ENCODE measurements around the gene TUBB2B.

TUBB2B gene

GRCh38 chr6:3212261-3212660 lies 15.2 kb downstream of the TUBB2B start:
- Histone ChIP-seq H3K4me3 (ENCODE audit: low read depth in 1 of 5, low read length in 5 of 5) (no peak overlapping the region), H3K9ac (ENCODE audit: low read length in 5 of 5) (no peak overlapping the region), H3K9me3 (ENCODE audit: control insufficient read depth in 5 of 5, low read length in 5 of 5) (no peaks in the 10 kb centered on the region), H3K4me1 (ENCODE audit: control insufficient read depth in 5 of 5, insufficient read depth in 5 of 5, low read length in 5 of 5) (peaks cover 12 to 37% (median 22%) of the 10 kb centered on the region in 5 donors), H3K27me3 (ENCODE audit: control insufficient read depth in 5 of 5, insufficient read depth in 4 of 5, low read length in 5 of 5) (peaks cover 0 to 4% (median 0%) of the 10 kb centered on the region in 5 donors), H3K27ac (ENCODE audit: low read depth, low read length) (peak overlapping the region; percentile 82), H3K36me3 (ENCODE audit: control insufficient read depth in 5 of 5, insufficient read depth in 5 of 5, low read length in 5 of 5) (no peaks in the 10 kb centered on the region)

- Histone ChIP-seq H3K4me3 (ENCODE audit: low read depth in 1 of 5, low read length in 5 of 5) (no peak overlapping the region), H3K4me1 (ENCODE audit: control insufficient read depth in 5 of 5, insufficient read depth in 5 of 5, low read length in 5 of 5) (peaks cover 12 to 39% (median 24%) of the 10 kb centered on the region in 5 donors), H3K36me3 (ENCODE audit: control insufficient read depth in 5 of 5, insufficient read depth in 5 of 5, low read length in 5 of 5) (no peaks in the 10 kb centered on the region), H3K27me3 (ENCODE audit: control insufficient read depth in 5 of 5, insufficient read depth in 4 of 5, low read length in 5 of 5) (peaks cover 0 to 4% (median 0%) of the 10 kb centered on the region in 5 donors), H3K9me3 (ENCODE audit: control insufficient read depth in 5 of 5, low read length in 5 of 5) (no peaks in the 10 kb centered on the region), H3K27ac (ENCODE audit: low read depth, low read length) (peak overlapping the region; percentile 82), H3K9ac (ENCODE audit: low read length in 5 of 5) (peak overlapping the region in 1 of 5 donors; percentile 9)
These were observed 15.8 kb downstream of the TUBB2B start for GRCh38 chr6:3211681-3212080.

GRCh38 chr6:3210024-3210610 lies 17.3 kb downstream of the TUBB2B start:
- Histone ChIP-seq H3K36me3 (ENCODE audit: control insufficient read depth in 5 of 5, insufficient read depth in 5 of 5, low read length in 5 of 5) (no peaks in the 10 kb centered on the region), H3K4me1 (ENCODE audit: control insufficient read depth in 5 of 5, insufficient read depth in 5 of 5, low read length in 5 of 5) (peaks cover 14 to 49% (median 35%) of the 10 kb centered on the region in 5 donors), H3K27me3 (ENCODE audit: control insufficient read depth in 5 of 5, insufficient read depth in 4 of 5, low read length in 5 of 5) (peaks cover 0 to 8% (median 0%) of the 10 kb centered on the region in 5 donors), H3K4me3 (ENCODE audit: low read depth in 1 of 5, low read length in 5 of 5) (no peak overlapping the region), H3K9me3 (ENCODE audit: control insufficient read depth in 5 of 5, low read length in 5 of 5) (no peaks in the 10 kb centered on the region), H3K27ac (ENCODE audit: low read depth, low read length) (peak overlapping the region; percentile 82), H3K9ac (ENCODE audit: low read length in 5 of 5) (peak overlapping the region in 1 of 5 donors; percentile 41)

DNA sequence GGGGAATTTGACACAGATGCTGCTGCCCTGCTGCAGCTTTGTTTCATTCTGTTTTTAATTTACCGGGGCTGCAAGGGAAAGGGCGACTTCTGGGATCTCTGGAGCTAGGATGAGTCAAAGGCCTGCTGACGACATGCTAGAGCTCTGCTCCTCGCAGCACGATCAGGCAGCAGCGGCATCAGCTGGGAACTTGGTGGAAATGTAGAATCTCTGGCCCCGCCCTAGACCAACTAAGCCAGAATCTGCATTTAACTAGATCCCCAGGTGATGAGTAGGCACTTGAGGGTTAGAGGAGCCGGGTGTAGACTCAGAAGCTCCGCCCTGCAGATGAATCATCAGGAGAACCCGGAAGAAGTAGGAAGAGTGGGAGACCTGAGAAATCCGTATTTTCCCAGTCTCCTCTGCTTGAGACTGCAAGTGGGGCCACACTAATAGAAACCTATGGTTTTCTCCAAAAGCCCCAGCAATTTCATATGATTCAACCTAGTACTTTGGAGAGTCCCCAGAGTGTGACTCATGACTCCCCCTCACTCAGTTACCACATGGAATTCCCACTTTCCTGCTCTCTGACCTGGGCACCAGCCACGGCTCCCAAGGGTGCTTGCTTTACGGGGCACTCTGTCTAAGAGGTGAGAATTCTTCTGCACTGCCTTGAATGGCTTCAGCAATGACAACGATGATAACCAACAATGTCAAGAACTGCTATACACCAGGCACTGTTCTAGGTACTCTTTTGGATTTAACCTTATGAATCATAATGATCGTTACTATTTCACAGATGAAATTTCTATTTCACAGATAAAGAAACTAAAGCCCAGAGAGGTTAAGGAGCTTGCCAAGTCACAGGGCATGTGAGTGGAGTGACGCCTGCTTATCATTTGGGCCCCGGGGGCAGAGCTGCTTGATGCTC lies 18.1 kb downstream of the TUBB2B start:
- Histone ChIP-seq H3K9me3 (ENCODE audit: control insufficient read depth in 5 of 5, low read length in 5 of 5) (peaks cover 0 to 4% (median 0%) of the 10 kb centered on the region in 5 donors), H3K4me3 (ENCODE audit: low read depth in 1 of 5, low read length in 5 of 5) (peak overlapping the region in 1 of 5 donors; percentile 27), H3K27ac (ENCODE audit: low read depth, low read length) (peak overlapping the region; percentile 82), H3K4me1 (ENCODE audit: control insufficient read depth in 5 of 5, insufficient read depth in 5 of 5, low read length in 5 of 5) (peaks cover 14 to 49% (median 35%) of the 10 kb centered on the region in 5 donors), H3K9ac (ENCODE audit: low read length in 5 of 5) (peak overlapping the region in 3 of 5 donors; percentile 26 to 70 (median 58)), H3K27me3 (ENCODE audit: control insufficient read depth in 5 of 5, insufficient read depth in 4 of 5, low read length in 5 of 5) (peaks cover 0 to 8% (median 0%) of the 10 kb centered on the region in 5 donors), H3K36me3 (ENCODE audit: control insufficient read depth in 5 of 5, insufficient read depth in 5 of 5, low read length in 5 of 5) (no peaks in the 10 kb centered on the region)

DNA sequence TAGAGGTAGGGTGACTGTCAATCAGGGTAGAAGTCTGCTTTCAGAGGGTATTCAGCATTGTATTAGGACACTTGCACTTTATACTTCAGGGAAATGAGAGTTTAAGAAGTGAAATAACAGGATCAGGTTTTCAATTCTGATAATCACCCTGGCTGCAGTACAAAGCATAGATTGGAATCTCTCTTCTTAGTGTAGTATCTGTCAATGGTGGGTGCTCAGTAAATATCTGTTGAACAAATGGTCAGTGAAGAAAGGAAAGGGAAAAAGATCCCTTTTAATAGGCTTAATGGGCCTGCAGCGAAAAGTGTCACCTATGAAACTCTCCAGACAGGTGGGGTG lies 18.7 kb downstream of the TUBB2B start:
- peak overlapping the region in 1 of 5 donors; percentile 27 for H3K4me3 ChIP-seq (ENCODE audit: low read depth in 1 of 5, low read length in 5 of 5)
- H3K4me1 ChIP-seq (ENCODE audit: control insufficient read depth in 5 of 5, insufficient read depth in 5 of 5, low read length in 5 of 5) = peaks cover 14 to 49% (median 35%) of the 10 kb centered on the region in 5 donors
- no peaks in the 10 kb centered on the region for H3K36me3 ChIP-seq (ENCODE audit: control insufficient read depth in 5 of 5, insufficient read depth in 5 of 5, low read length in 5 of 5)
- H3K9ac ChIP-seq (ENCODE audit: low read length in 5 of 5) = peak overlapping the region; percentile 16 to 70 (median 26)
- H3K9me3 ChIP-seq (ENCODE audit: control insufficient read depth in 5 of 5, low read length in 5 of 5) = peaks cover 0 to 5% (median 0%) of the 10 kb centered on the region in 5 donors
- peaks cover 0 to 8% (median 0%) of the 10 kb centered on the region in 5 donors for H3K27me3 ChIP-seq (ENCODE audit: control insufficient read depth in 5 of 5, insufficient read depth in 4 of 5, low read length in 5 of 5)
- H3K27ac ChIP-seq (ENCODE audit: low read depth, low read length) = peak overlapping the region; percentile 82

- Histone ChIP-seq H3K9me3 (ENCODE audit: control insufficient read depth in 5 of 5, low read length in 5 of 5) (peaks cover 0 to 5% (median 0%) of the 10 kb centered on the region in 5 donors), H3K27ac (ENCODE audit: low read depth, low read length) (peak overlapping the region; percentile 82), H3K27me3 (ENCODE audit: control insufficient read depth in 5 of 5, insufficient read depth in 4 of 5, low read length in 5 of 5) (peaks cover 0 to 8% (median 0%) of the 10 kb centered on the region in 5 donors), H3K9ac (ENCODE audit: low read length in 5 of 5) (peak overlapping the region; percentile 24 to 70 (median 58)), H3K4me1 (ENCODE audit: control insufficient read depth in 5 of 5, insufficient read depth in 5 of 5, low read length in 5 of 5) (peaks cover 14 to 49% (median 35%) of the 10 kb centered on the region in 5 donors), H3K36me3 (ENCODE audit: control insufficient read depth in 5 of 5, insufficient read depth in 5 of 5, low read length in 5 of 5) (no peaks in the 10 kb centered on the region), H3K4me3 (ENCODE audit: low read depth in 1 of 5, low read length in 5 of 5) (no peak overlapping the region)
These were observed 19.2 kb downstream of the TUBB2B start for GRCh38 chr6:3208098-3208774.

- Histone ChIP-seq H3K4me1 (ENCODE audit: control insufficient read depth in 5 of 5, insufficient read depth in 5 of 5, low read length in 5 of 5) (peaks cover 14 to 42% (median 30%) of the 10 kb centered on the region in 5 donors), H3K27ac (ENCODE audit: low read depth, low read length) (peak overlapping the region; percentile 82), H3K9me3 (ENCODE audit: control insufficient read depth in 5 of 5, low read length in 5 of 5) (peaks cover 0 to 5% (median 0%) of the 10 kb centered on the region in 5 donors), H3K36me3 (ENCODE audit: control insufficient read depth in 5 of 5, insufficient read depth in 5 of 5, low read length in 5 of 5) (no peaks in the 10 kb centered on the region), H3K4me3 (ENCODE audit: low read depth in 1 of 5, low read length in 5 of 5) (no peak overlapping the region), H3K27me3 (ENCODE audit: control insufficient read depth in 5 of 5, insufficient read depth in 4 of 5, low read length in 5 of 5) (peaks cover 0 to 8% (median 0%) of the 10 kb centered on the region in 5 donors), H3K9ac (ENCODE audit: low read length in 5 of 5) (peak overlapping the region in 1 of 5 donors; percentile 52)
These were observed 21.0 kb downstream of the TUBB2B start for GRCh38 chr6:3206339-3207015.

DNA sequence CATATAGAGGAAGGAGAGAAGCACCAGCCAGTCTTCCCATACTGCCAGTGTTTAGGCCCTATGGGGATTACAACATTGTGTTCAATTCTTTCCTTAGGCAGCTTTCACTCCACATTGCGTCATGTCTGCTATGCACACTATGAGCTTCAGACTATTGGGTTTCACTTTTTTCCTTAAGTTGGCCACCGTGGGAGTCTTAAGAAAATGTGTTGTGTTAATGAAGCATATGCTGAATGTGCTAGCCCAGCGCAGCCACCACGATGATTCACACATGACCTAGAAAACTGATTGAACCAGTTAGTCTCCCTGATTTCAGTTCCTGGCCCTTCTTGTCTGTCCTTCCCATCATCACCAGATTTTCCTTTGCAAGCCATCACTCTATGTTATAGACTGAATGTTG lies 21.5 kb downstream of the TUBB2B start:
- peak overlapping the region in 1 of 5 donors; percentile 75 for H3K9ac ChIP-seq (ENCODE audit: low read length in 5 of 5)
- H3K27ac ChIP-seq (ENCODE audit: low read depth, low read length) = peak overlapping the region; percentile 82
- peaks cover 0 to 8% (median 0%) of the 10 kb centered on the region in 5 donors for H3K27me3 ChIP-seq (ENCODE audit: control insufficient read depth in 5 of 5, insufficient read depth in 4 of 5, low read length in 5 of 5)
- peaks cover 0 to 5% (median 0%) of the 10 kb centered on the region in 5 donors for H3K9me3 ChIP-seq (ENCODE audit: control insufficient read depth in 5 of 5, low read length in 5 of 5)
- H3K36me3 ChIP-seq (ENCODE audit: control insufficient read depth in 5 of 5, insufficient read depth in 5 of 5, low read length in 5 of 5) = no peaks in the 10 kb centered on the region
- H3K4me3 ChIP-seq (ENCODE audit: low read depth in 1 of 5, low read length in 5 of 5) = no peak overlapping the region
- peaks cover 14 to 37% (median 30%) of the 10 kb centered on the region in 5 donors for H3K4me1 ChIP-seq (ENCODE audit: control insufficient read depth in 5 of 5, insufficient read depth in 5 of 5, low read length in 5 of 5)

- Histone ChIP-seq H3K27ac (ENCODE audit: low read depth, low read length) (no peak overlapping the region), H3K27me3 (ENCODE audit: control insufficient read depth in 5 of 5, insufficient read depth in 4 of 5, low read length in 5 of 5) (peaks cover 0 to 8% (median 0%) of the 10 kb centered on the region in 5 donors), H3K4me1 (ENCODE audit: control insufficient read depth in 5 of 5, insufficient read depth in 5 of 5, low read length in 5 of 5) (peaks cover 14 to 35% (median 30%) of the 10 kb centered on the region in 5 donors), H3K9ac (ENCODE audit: low read length in 5 of 5) (no peak overlapping the region), H3K4me3 (ENCODE audit: low read depth in 1 of 5, low read length in 5 of 5) (no peak overlapping the region), H3K36me3 (ENCODE audit: control insufficient read depth in 5 of 5, insufficient read depth in 5 of 5, low read length in 5 of 5) (no peaks in the 10 kb centered on the region), H3K9me3 (ENCODE audit: control insufficient read depth in 5 of 5, low read length in 5 of 5) (peaks cover 0 to 5% (median 0%) of the 10 kb centered on the region in 5 donors)
These were observed 22.5 kb downstream of the TUBB2B start for GRCh38 chr6:3204921-3205320.

Data from subcutaneous abdominal adipose tissue (tissue), 5 donors.